Stimulated activated CD8-positive, alpha-beta memory T cell treated with anti-CD3 and anti-CD28 coated beads, Interleukin-15, amount 100 ng/mL, for 1 hour (primary cell): Measurements from ENCODE around the gene ECE1.
A peak's percentile ranks its signal among the peaks of the same experiment; 100 is the strongest.
"Not testable (repeated sequence)": the region's sequence is repeated elsewhere in the genome, so short reads cannot be mapped to it uniquely, and the experiment has no call there.

Experiments
- DNase-seq: peaks from one replicate; pipeline ENCODE4 v3.0.0-alpha.2; 2020; ENCODE audit warnings: low read depth

The ECE1 gene

GRCh38 chr1:21291184-21291583, 921 bp upstream of the ECE1 start:
- DNase-seq = no peak

GRCh38 chr1:21290546-21290944, 282 bp upstream of the ECE1 start:
- DNase-seq = no peak

- no peak for DNase-seq
These were observed 1.1 kb downstream of the ECE1 start for GRCh38 chr1:21289127-21289526.

- DNase-seq = no peak
These were observed 2.3 kb downstream of the ECE1 start for GRCh38 chr1:21287905-21288514.

- DNase-seq = not testable (repeated sequence)
These were observed 4.9 kb downstream of the ECE1 start for GRCh38 chr1:21285386-21285785.

- DNase-seq = no peak
These were observed 5.2 kb downstream of the ECE1 start for GRCh38 chr1:21285055-21285372.

- DNase-seq = no peak
These were observed 5.8 kb downstream of the ECE1 start for GRCh38 chr1:21284206-21285054.

- DNase-seq = no peak
These were observed 6.7 kb downstream of the ECE1 start for GRCh38 chr1:21283524-21283923.

- DNase-seq = not testable (repeated sequence)
These were observed 8.2 kb downstream of the ECE1 start for GRCh38 chr1:21282020-21282419.

- no peak for DNase-seq
These were observed 9.8 kb downstream of the ECE1 start for GRCh38 chr1:21280482-21280881.

GRCh38 chr1:21280011-21280471, 10.2 kb downstream of the ECE1 start:
- DNase-seq = no peak

GRCh38 chr1:21278860-21279845, 11.1 kb downstream of the ECE1 start:
- no peak for DNase-seq

- no peak for DNase-seq
These were observed 11.9 kb downstream of the ECE1 start for GRCh38 chr1:21278208-21278859.

- no peak for DNase-seq
These were observed 13.1 kb downstream of the ECE1 start for GRCh38 chr1:21277180-21277579.

- DNase-seq = no peak
These were observed 17.7 kb downstream of the ECE1 start for GRCh38 chr1:21272540-21272939.

GRCh38 chr1:21271550-21271949, 18.7 kb downstream of the ECE1 start:
- no peak for DNase-seq

GRCh38 chr1:21270086-21270689, 20.1 kb downstream of the ECE1 start:
- DNase-seq = peak; percentile 79

- DNase-seq = no peak
These were observed 20.7 kb downstream of the ECE1 start for GRCh38 chr1:21269461-21270085.

- DNase-seq = no peak
These were observed 21.7 kb downstream of the ECE1 start for GRCh38 chr1:21268281-21269239.
